ENCODE measurements around the gene KRTCAP2. TPM values are rescaled to one million over a fixed set of nuclear protein-coding genes. Genes with fewer than 3 reads are reported as not detected.

The KRTCAP2 gene
- total RNA-seq, 1 donor from 2014 or later = 126 TPM

Other genes with a start within 250 kb of the KRTCAP2 start
- gene PMVK, start 236.6 kb downstream of the KRTCAP2 start, total RNA-seq = 8.6 and 12.0 TPM in 2 replicates
- gene PBXIP1, start 217.2 kb downstream of the KRTCAP2 start, total RNA-seq = 83.6 and 101 TPM in 2 replicates
- 6.6 and 12.6 TPM in 2 replicates for gene PYGO2, start 211.5 kb downstream of the KRTCAP2 start, total RNA-seq
- 217 and 297 TPM in 2 replicates for gene SHC1, start 202.6 kb downstream of the KRTCAP2 start, total RNA-seq
- 63.2 and 73.7 TPM in 2 replicates for gene CKS1B, start 198.6 kb downstream of the KRTCAP2 start, total RNA-seq
- 17.1 and 21.5 TPM in 2 replicates for gene FLAD1, start 190.0 kb downstream of the KRTCAP2 start, total RNA-seq
- gene LENEP, start 179.7 kb downstream of the KRTCAP2 start, total RNA-seq = 0.13 and 0.38 TPM in 2 replicates
- 6.3 and 10.6 TPM in 2 replicates for gene ZBTB7B, start 170.5 kb downstream of the KRTCAP2 start, total RNA-seq
- under 0.01 and 0.13 TPM in 2 replicates for gene DCST2, start 139.5 kb downstream of the KRTCAP2 start, total RNA-seq
- not detected in 2 replicates for gene DCST1, start 139.5 kb downstream of the KRTCAP2 start, total RNA-seq
- 176 and 178 TPM in 2 replicates for gene ADAM15, start 122.0 kb downstream of the KRTCAP2 start, total RNA-seq
- gene EFNA4, start 109.6 kb downstream of the KRTCAP2 start, total RNA-seq = 12.2 and 17.4 TPM in 2 replicates
- 1.3 and 1.6 TPM in 2 replicates for gene EFNA3, start 94.5 kb downstream of the KRTCAP2 start, total RNA-seq
- 132 and 215 TPM in 2 replicates for gene EFNA1, start 45.4 kb downstream of the KRTCAP2 start, total RNA-seq
- gene SLC50A1, start 37.5 kb downstream of the KRTCAP2 start, total RNA-seq = 48.5 and 48.7 TPM in 2 replicates
- gene DPM3, start 32.8 kb downstream of the KRTCAP2 start, total RNA-seq = 24.7 and 40.4 TPM in 2 replicates
- 1.8 and 1.9 TPM in 2 replicates for gene TRIM46, start 545 bp upstream of the KRTCAP2 start, total RNA-seq
- gene THBS3, start 34.6 kb upstream of the KRTCAP2 start, total RNA-seq = 11.0 and 19.5 TPM in 2 replicates
- 32.7 and 36.1 TPM in 2 replicates for gene MTX1, start 35.4 kb upstream of the KRTCAP2 start, total RNA-seq
- 3.0 and 4.2 TPM in 2 replicates for gene ENTREP3, start 82.2 kb upstream of the KRTCAP2 start, total RNA-seq
- gene SCAMP3, start 89.1 kb upstream of the KRTCAP2 start, total RNA-seq = 24.8 and 46.4 TPM in 2 replicates
- gene CLK2, start 100.2 kb upstream of the KRTCAP2 start, total RNA-seq = 13.6 and 23.4 TPM in 2 replicates
- gene HCN3, start 104.2 kb upstream of the KRTCAP2 start, total RNA-seq = 0.38 and 0.51 TPM in 2 replicates
- under 0.01 TPM in 1 of 2 replicates, not detected in the other for gene PKLR, start 128.1 kb upstream of the KRTCAP2 start, total RNA-seq
- 401 and 490 TPM in 2 replicates for gene FDPS, start 135.6 kb upstream of the KRTCAP2 start, total RNA-seq
- 10.1 and 10.9 TPM in 2 replicates for gene RUSC1, start 147.6 kb upstream of the KRTCAP2 start, total RNA-seq

Measured in dermis microvascular lymphatic vessel endothelial cell (primary cell).